HEK293T (cell line): ENCODE measurements around the gene CBS.
"Not testable (repeated sequence)": the region's sequence is repeated elsewhere in the genome, so short reads cannot be mapped to it uniquely, and the experiment has no call there.

Experiments used
- CTCF ChIA-PET: fragments of 350-600 bp; formaldehyde crosslinking; extraction: SDS; loops from one replicate; lab custom pipeline; 2021; ENCODE audit warnings: antibody characterized with exemption, inconsistent platforms; lab: Yijun Ruan, JAX
- POLR2A ChIA-PET: fragments of 350-600 bp; formaldehyde crosslinking; extraction: SDS; loops from one replicate; lab custom pipeline; 2020; ENCODE audit warnings: antibody characterized with exemption, inconsistent platforms; lab: Yijun Ruan, JAX
- DNase-seq: peaks from one replicate; pipeline ENCODE4 v3.0.0; 2012; ENCODE audit warnings: mixed read lengths; ENCODE audit errors: extremely low spot score
- ARNT ChIP-seq: fragments of 450-650 bp; IDR thresholded peaks from 2 replicates; pipeline ENCODE4 v1.6.1; 2017; ENCODE audit warnings: mild to moderate bottlenecking
- BHLHE40 ChIP-seq: fragments of 450-650 bp; IDR thresholded peaks from 2 replicates; pipeline ENCODE4 v1.6.1; 2016; ENCODE audit warnings: mild to moderate bottlenecking, moderate library complexity, borderline replicate concordance
- CTBP1 ChIP-seq: fragments of 450-650 bp; IDR thresholded peaks from 2 replicates; pipeline ENCODE4 v1.6.1; 2016; ENCODE audit warnings: borderline replicate concordance
- ELF4 ChIP-seq: fragments of 450-650 bp; IDR thresholded peaks from 2 replicates; pipeline ENCODE4 v1.6.1; 2017; ENCODE audit warnings: antibody characterized with exemption
- FOXA1 ChIP-seq: fragments of 450-650 bp; IDR thresholded peaks from 2 replicates; pipeline ENCODE4 v1.6.1; 2016; ENCODE audit warnings: mild to moderate bottlenecking
- FOXK2 ChIP-seq: fragments of 450-650 bp; IDR thresholded peaks from 2 replicates; pipeline ENCODE4 v1.6.1; 2016; ENCODE audit warnings: mild to moderate bottlenecking
- FOXM1 ChIP-seq: fragments of 450-650 bp; IDR thresholded peaks from 2 replicates; pipeline ENCODE4 v1.6.1; 2017; ENCODE audit warnings: mild to moderate bottlenecking, borderline replicate concordance
- HDGF ChIP-seq: fragments of 450-650 bp; IDR thresholded peaks from 2 replicates; pipeline ENCODE4 v1.6.1; 2017; ENCODE audit warnings: antibody characterized with exemption, borderline replicate concordance
- L3MBTL2 ChIP-seq: fragments of 450-650 bp; conservative IDR thresholded peaks from 2 replicates; pipeline ENCODE4 v1.6.1; 2016; ENCODE audit warnings: mild to moderate bottlenecking
- LEF1 ChIP-seq: fragments of 450-650 bp; IDR thresholded peaks from 2 replicates; pipeline ENCODE4 v1.6.1; 2017; ENCODE audit warnings: mild to moderate bottlenecking, borderline replicate concordance
- NFRKB ChIP-seq: fragments of 450-650 bp; IDR thresholded peaks from 2 replicates; pipeline ENCODE4 v1.6.1; 2016; ENCODE audit warnings: mild to moderate bottlenecking, moderate library complexity
- SP1 ChIP-seq: fragments of 450-650 bp; IDR thresholded peaks from 2 replicates; pipeline ENCODE4 v1.6.1; 2017
- SUZ12 ChIP-seq: fragments of 450-650 bp; IDR thresholded peaks from 2 replicates; pipeline ENCODE4 v1.6.1; 2016; ENCODE audit warnings: mild to moderate bottlenecking
- TARDBP ChIP-seq: fragments of 450-650 bp; IDR thresholded peaks from 2 replicates; pipeline ENCODE4 v1.6.1; 2016
- ZNF384 ChIP-seq: fragments of 450-650 bp; IDR thresholded peaks from 2 replicates; pipeline ENCODE4 v1.6.1; 2016
- TF ChIP-seq, protein P1 (sequence below): fragments of 450-650 bp; IDR thresholded peaks from 2 replicates; pipeline ENCODE4 v1.6.1; 2016

The CBS gene

DNA sequence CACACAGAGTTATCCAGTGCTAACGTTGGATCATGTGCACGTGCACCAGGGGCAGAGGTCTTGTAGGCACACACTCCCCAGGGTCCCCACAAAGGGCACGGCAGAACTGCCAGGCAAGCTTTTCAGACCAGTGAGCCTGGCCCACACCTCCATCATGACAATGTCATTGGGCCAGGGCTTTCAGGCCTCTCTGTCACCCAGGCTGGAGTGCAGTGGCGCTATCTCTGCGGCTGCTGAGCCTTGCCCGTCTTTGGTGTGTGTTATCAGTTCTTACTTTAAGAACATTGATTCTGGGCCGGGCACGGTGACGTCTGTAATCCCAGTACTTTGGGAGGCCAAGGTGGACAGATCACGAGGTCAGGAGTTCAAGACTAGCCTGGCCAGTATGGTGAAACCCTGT lies 57.1 kb downstream of the CBS start:
- POLR2A ChIA-PET: no interaction called here
- DNase-seq: no peak
- TF ChIP-seq ELF4 (no peak), LEF1 (no peak), ARNT (no peak), L3MBTL2 (no peak), ZNF384 (no peak), SP1 (no peak), BHLHE40 (no peak), SUZ12 (no peak), FOXA1 (no peak), CTBP1 (no peak), NFRKB (no peak), TARDBP (no peak), HDGF (no peak), FOXK2 (no peak), FOXM1 (no peak)
- TF ChIP-seq, protein P1, sequence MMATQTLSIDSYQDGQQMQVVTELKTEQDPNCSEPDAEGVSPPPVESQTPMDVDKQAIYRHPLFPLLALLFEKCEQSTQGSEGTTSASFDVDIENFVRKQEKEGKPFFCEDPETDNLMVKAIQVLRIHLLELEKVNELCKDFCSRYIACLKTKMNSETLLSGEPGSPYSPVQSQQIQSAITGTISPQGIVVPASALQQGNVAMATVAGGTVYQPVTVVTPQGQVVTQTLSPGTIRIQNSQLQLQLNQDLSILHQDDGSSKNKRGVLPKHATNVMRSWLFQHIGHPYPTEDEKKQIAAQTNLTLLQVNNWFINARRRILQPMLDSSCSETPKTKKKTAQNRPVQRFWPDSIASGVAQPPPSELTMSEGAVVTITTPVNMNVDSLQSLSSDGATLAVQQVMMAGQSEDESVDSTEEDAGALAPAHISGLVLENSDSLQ: no peak
- CTCF ChIA-PET: no interaction called here

DNA sequence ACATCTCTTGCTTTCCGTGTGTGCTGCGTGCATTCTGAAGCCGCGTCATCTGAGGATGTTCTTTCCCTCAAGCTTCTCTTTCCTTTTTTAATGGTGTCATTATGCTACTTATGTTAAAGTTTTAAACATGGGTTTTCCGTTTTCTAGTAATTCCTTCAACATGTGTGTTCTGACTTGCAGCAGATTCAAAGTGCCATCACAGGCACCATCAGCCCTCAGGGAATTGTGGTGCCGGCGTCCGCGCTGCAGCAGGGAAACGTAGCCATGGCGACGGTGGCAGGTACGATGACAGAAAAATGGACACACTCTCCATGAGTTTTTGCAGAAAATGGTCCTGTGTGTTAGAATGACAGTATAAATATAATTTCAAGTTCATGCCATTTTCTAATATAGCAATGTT lies 58.9 kb downstream of the CBS start:
- ChIA-PET CTCF (interaction anchor here (0.6 kb wide), 1 partner anchor 20 kb away, joined by 3 read pairs; no protein-coding TSS in a partner anchor), POLR2A (no interaction called here)
- TF ChIP-seq CTBP1 (no peak), ARNT (no peak), NFRKB (no peak), LEF1 (no peak)
- DNase-seq: no peak

DNA sequence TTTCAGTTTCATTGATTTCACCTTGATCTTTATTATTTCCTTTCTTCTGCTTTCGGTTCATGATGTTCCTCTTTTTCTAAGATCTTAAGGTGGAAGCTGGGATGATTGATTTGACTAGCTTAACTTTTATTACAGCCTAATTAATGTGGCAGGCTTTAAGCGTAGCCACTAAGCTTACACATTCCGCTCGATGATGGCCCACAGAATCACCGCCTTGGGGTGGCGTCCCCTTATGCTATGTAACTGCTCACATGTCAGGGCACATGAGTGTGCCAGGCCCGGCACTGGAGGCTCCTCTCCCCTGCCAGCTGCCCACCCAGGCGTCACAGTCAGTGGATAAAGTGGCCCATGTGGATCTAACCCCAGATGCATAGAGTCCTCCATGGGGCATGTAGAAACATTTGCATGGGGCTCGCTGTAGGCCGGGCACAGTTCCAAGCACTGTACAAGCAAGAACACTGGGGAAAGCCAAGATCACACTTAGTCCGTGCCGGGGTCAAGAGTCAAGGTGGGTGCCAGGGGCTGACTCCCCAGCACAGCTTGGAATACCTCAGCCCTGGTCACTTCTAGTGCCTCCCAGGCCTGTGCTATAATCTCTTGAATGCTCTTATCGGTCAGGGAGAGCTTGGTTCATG lies 59.6 kb downstream of the CBS start:
- ChIA-PET POLR2A (no interaction called here), CTCF (no interaction called here)
- DNase-seq: no peak
- TF ChIP-seq CTBP1: no peak
- no peak for TF ChIP-seq SP1
- TF ChIP-seq L3MBTL2: no peak

DNA sequence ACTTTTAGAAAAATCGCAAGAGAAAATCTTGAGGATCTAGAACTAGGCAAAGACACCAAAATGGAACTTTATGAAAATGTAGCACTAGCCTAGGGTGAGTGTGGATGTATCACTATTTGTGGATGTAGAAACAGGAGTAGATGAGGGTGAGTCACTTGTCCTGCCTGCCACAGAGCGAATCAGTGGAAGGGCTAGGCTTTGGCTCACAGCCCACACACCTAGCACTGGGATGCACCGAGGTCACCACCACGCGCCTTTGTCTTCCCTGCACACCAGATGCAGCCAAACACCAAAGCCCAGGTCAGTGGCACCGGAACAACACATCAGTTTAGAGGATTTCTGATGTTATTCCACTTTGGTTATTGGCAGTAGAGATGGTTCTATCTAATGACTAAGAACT lies 63.0 kb downstream of the CBS start:
- no peak for DNase-seq
- POLR2A ChIA-PET: no interaction called here
- TF ChIP-seq HDGF (no peak), FOXK2 (no peak), ZNF384 (no peak), SUZ12 (no peak), NFRKB (no peak), TARDBP (no peak), SP1 (no peak), ARNT (no peak), L3MBTL2 (no peak), FOXM1 (no peak), LEF1 (no peak), ELF4 (no peak), FOXA1 (no peak), BHLHE40 (no peak)
- TF ChIP-seq, protein P1: no peak
- CTCF ChIA-PET: no interaction called here

DNA sequence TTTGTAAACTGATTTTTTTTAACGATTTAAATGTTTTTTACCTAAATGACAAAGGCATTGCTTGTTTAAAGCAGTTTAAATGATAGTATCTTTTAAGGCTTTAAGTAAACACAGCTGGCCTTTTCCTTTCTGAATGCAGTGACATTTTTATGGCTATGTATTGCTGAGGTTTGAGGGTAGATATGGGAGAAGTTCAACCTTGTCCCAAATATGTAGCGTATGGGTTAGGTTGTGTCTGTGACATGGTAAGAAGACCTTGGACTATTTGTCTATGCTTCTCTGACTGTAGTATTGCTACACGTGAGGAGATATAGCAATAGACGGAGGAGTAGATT lies 68.8 kb downstream of the CBS start:
- CTCF ChIA-PET: no interaction called here
- TF ChIP-seq ZNF384 (no peak), ELF4 (no peak), FOXM1 (no peak)
- no peak for DNase-seq
- POLR2A ChIA-PET: no interaction called here

DNA sequence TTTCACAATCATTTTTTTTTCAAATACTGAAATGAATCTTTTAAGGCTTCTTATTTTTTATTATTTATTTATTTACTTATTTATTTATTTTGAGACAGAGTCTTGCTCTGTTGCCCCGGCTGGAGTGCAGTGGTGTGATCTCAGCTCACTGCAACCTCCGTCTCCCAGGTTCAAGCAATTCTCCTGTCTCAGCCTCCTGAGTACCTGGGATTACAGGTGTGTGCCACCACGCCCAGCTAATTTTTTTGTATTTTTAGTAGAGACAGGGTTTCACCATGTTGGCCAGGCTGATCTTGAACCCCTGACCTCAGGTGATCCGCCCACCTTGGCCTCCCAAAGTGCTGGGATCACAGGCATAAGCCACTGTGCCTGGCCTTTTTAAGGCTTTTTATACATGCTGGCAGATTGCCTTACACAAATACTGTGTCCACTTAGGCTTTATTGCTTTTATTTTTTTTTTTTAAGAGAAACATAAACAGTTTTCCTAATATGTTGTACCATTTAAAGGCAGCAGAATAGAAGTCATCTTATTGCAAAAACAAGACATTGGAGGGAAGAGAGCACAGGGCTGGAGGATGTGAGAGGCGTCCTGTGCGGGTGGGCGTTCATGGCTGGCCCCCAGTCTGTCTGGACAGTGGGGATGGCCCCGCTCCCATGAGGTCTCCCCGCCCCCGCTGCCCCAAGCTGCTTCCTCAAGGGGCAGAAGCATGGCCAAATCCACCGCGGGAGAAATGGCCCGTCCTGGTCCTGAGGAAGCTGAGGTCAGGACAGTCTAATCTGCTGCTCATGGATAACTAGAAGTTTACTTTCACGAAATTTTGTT lies 69.4 kb downstream of the CBS start:
- CTCF ChIA-PET, DNase-seq, POLR2A ChIA-PET: not testable (repeated sequence)

DNA sequence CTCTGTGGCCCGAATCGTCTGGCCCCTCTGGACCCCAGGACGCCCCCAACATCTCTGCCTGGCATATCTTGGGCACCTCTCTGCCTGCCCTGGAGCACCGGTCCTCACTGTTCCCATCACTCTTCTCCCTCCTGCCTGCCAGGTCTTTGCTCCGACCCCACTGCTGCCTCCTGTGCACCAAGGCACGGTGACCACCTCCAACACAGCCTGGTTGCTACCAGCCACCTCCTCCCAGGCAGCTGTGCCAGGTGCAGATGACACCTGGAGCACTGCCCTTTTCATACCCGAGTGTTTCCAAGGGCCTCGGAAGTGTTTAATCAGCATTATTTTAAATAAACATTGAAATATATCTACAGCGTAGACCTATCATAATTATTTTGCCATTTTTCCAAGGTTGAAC lies 70.0 kb downstream of the CBS start:
- ChIA-PET CTCF (no interaction called here), POLR2A (no interaction called here)
- TF ChIP-seq ARNT: no peak
- no peak for TF ChIP-seq FOXA1
- no peak for DNase-seq

DNA sequence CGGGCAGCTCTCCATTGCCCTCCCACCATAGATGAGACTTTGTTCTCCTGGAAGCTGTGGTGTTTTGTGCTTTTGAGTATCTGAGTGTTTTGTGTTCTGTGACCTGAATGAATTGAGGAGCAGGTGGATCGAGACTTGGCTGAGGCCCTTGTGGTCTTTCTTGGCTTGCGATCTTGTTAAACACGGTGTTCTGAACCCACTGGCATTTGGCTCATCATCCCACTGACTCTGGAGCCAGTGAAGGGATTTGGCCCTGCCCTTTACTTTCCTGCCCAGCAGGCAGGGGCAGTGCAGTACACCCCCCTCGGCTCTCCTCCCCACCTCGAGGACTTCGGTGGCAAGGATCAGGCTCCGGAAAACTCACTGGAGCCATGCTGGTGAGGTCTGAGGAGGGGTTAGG lies 70.7 kb downstream of the CBS start:
- POLR2A ChIA-PET: no interaction called here
- CTCF ChIA-PET: no interaction called here
- no peak for DNase-seq
- TF ChIP-seq, protein P1: no peak
- TF ChIP-seq ELF4 (no peak), FOXK2 (no peak), L3MBTL2 (no peak), CTBP1 (no peak), SUZ12 (no peak), FOXM1 (no peak), ARNT (no peak), HDGF (no peak), SP1 (no peak), NFRKB (no peak), LEF1 (no peak), ZNF384 (no peak), BHLHE40 (no peak), FOXA1 (no peak), TARDBP (no peak)
